Motor neuron (in vitro differentiated cells): ENCODE results near the gene ARID4B. TPM values are rescaled to one million over a fixed set of nuclear protein-coding genes. Genes with fewer than 3 reads are reported as not detected.
"Not testable (repeated sequence)": the region's sequence is repeated elsewhere in the genome, so short reads cannot be mapped to it uniquely, and the experiment has no call there.

ENCODE experiments used
- ATAC-seq, 8 experiments: fragments of 200-7000 bp; cut with Tn5 transposase; replicated peaks in 6 of 8; 2 replicates each; pipeline ENCODE4 v1.8.0; 2021; ENCODE audit warnings: mild to moderate bottlenecking in 8 of 8, moderate library complexity in 8 of 8
- H3K27ac ChIP-seq, 2 donors: fragments of 250-450 bp; sonication (Bioruptor Pico); 2 replicates each; pipeline ENCODE4 v1.9.0; 2021; ENCODE audit warnings: antibody characterized with exemption in 2 of 2, mild to moderate bottlenecking in 2 of 2, moderate library complexity in 1 of 2
- H3K4me1 ChIP-seq, 2 donors: fragments of 250-450 bp; sonication (Bioruptor Pico); replicated peaks in 1 of 2; 2 replicates each; pipeline ENCODE4 v1.6.1; 2021; ENCODE audit warnings: antibody characterized with exemption in 2 of 2, mild to moderate bottlenecking in 2 of 2, moderate library complexity in 1 of 2
- H3K4me3 ChIP-seq, 5 donors: fragments of 250-450 bp; sonication (Bioruptor Pico); 2 replicates each; pipeline ENCODE4 v1.9.0; 2021; ENCODE audit warnings: antibody characterized with exemption in 5 of 5, mild to moderate bottlenecking in 5 of 5, moderate library complexity in 4 of 5
- WGBS, 10 experiments: fragments of 450-650 bp; shearing (Covaris generic); methylation state at CpG; one replicate each; pipeline ENCODE4 v1.0.0; 2022; 5-methylcytosine and 5-hydroxymethylcytosine counted together
- in situ Hi-C, 9 experiments: fragments of 400-800 bp; cut with MboI; loops; one replicate each; pipeline ENCODE4 v1.15.0; 2021; ENCODE audit warnings: low sequenced_read_pairs in 9 of 9, low pct_unique_long_range_greater_than_20kb in 2 of 9; ENCODE audit not compliant: unreplicated experiment in 9 of 9
- total RNA-seq, 8 experiments: library from RNA; unstranded; fragments of 300-600 nt; gene quantifications; 2 replicates each; pipeline versions ENCODE4 v1.2.3 to v1.2.4, GENCODE V29; 2022

ARID4B gene
- total RNA-seq, 8 experiments from 2014 or later: 25.5 to 71.7 (median 53.6) TPM

- Histone ChIP-seq H3K27ac (no peak overlapping the region), H3K4me1 (no peaks in the 10 kb centered on the region), H3K4me3 (no peak overlapping the region)
- in situ Hi-C loops: loop anchor here in 1 of 9 experiments (25.0 kb wide), 1 partner anchor 190 kb away; no protein-coding TSS in a partner anchor
- ATAC-seq: peak in 4 of 8 experiments; percentile 24 to 79 (median 60)
- WGBS, 10 experiments: 29 to 100% (median 93%) methylated on average over 2 to 3 of the region's 3 CpGs
Observed at GRCh38 chr1:235221653-235222375, 106.2 kb downstream of the ARID4B start.

GRCh38 chr1:235215453-235215852, 112.5 kb downstream of the ARID4B start:
- no peak overlapping the region for H3K27ac ChIP-seq
- no peaks in the 10 kb centered on the region for H3K4me1 ChIP-seq
- ATAC-seq: no peak
- in situ Hi-C loops: loop anchor here in 1 of 9 experiments (25.0 kb wide), 1 partner anchor 197 kb away; no protein-coding TSS in a partner anchor
- 100% methylated on average over 1 of the region's 1 CpG; no CpG with 5 or more reads in 1 of the 10 experiments for WGBS, 10 experiments
- H3K4me3 ChIP-seq: no peak overlapping the region

DNA sequence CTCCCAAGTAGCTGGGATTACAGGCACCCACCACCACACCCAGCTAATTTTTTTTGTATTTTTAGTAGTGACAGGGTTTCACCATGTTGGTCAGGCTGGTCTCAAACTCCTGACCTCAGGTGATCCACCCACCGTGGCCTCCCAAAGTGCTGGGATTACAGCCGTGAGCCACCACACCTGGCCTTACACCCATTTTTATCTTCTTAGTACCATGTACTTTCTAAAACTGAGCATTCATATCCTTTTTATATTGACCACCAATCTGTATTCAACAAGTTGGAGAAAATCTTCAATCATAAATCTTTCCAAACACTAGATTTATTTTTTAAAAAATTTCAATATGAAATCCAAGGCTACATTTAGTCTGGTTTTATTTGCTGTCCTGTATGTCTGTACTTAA, 113.0 kb downstream of the ARID4B start:
- ATAC-seq, H3K27ac ChIP-seq, H3K4me1 ChIP-seq, H3K4me3 ChIP-seq: not testable (repeated sequence)
- in situ Hi-C loops: loop anchor here in 1 of 9 experiments (25.0 kb wide), 1 partner anchor 197 kb away; no protein-coding TSS in a partner anchor
- WGBS, 10 experiments: 86 to 100% (median 100%) methylated on average over 1 to 2 of the region's 2 CpGs; no CpG with 5 or more reads in 2 of the 10 experiments

DNA sequence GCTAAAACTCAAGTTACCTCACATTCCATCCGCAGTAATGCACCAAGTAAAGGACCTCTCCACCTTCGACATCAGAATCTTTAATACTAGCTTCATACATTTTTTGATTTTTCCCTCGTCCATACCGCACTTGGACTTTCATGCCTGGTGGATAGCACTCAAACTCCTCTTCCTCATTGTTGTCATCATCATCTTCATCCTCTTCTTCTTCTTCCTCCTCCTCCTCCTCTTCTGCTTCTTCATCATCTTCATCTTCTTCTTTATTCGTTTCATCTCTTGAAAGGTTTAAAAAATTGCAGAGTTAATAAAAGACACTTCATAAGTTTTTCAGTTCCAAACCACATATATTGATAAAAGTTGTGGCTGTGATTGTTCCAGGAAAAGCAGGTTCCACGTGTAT, 114.2 kb downstream of the ARID4B start:
- ATAC-seq: no peak
- no peak overlapping the region for H3K4me3 ChIP-seq
- 86 to 96% (median 93%) methylated on average over 3 to 6 of the region's 6 CpGs for whole genome bisulfite sequencing, 10 experiments
- in situ Hi-C loops: loop anchor here in 1 of 9 experiments (25.0 kb wide), 1 partner anchor 199 kb away; no protein-coding TSS in a partner anchor
- no peaks in the 10 kb centered on the region for H3K4me1 ChIP-seq
- H3K27ac ChIP-seq: no peak overlapping the region

DNA sequence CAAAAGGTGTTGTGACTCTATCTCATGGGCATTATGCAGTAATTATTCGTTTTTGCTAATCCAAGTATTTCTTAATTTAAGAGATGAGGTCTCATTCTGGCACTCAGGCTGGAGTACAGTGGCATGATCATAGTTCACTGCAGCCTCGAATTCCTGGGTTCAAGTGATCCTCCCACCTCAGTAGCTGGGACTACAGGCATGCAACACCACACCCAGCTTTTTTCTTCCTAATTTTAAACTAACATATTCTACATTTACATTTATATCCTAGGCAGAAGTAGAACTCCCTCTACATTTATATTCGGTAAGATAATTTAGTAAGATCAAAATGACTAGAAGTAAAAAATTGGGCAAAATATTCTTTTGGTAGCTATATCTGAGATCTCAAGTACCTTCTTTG, 116.5 kb downstream of the ARID4B start:
- in situ Hi-C loops: loop anchor here in 1 of 9 experiments (25.0 kb wide), 1 partner anchor 201 kb away; no protein-coding TSS in a partner anchor
- 17 to 100% (median 72%) methylated on average over 1 to 3 of the region's 3 CpGs; no CpG with 5 or more reads in 2 of the 10 experiments for WGBS, 10 experiments
- Histone ChIP-seq H3K27ac (no peak overlapping the region), H3K4me1 (no peaks in the 10 kb centered on the region), H3K4me3 (no peak overlapping the region)
- peak in 3 of 8 experiments; percentile 25 to 75 (median 53) for ATAC-seq

- 85 to 100% (median 98%) methylated on average over 1 to 2 of the region's 2 CpGs; no CpG with 5 or more reads in 2 of the 10 experiments for WGBS, 10 experiments
- no peak for ATAC-seq
- H3K4me1 ChIP-seq: no peaks in the 10 kb centered on the region
- no peak overlapping the region for H3K4me3 ChIP-seq
- in situ Hi-C loops: loop anchor here in 1 of 9 experiments (25.0 kb wide), 1 partner anchor 205 kb away; no protein-coding TSS in a partner anchor
- no peak overlapping the region for H3K27ac ChIP-seq
Observed at GRCh38 chr1:235207209-235207565, 120.8 kb downstream of the ARID4B start.

DNA sequence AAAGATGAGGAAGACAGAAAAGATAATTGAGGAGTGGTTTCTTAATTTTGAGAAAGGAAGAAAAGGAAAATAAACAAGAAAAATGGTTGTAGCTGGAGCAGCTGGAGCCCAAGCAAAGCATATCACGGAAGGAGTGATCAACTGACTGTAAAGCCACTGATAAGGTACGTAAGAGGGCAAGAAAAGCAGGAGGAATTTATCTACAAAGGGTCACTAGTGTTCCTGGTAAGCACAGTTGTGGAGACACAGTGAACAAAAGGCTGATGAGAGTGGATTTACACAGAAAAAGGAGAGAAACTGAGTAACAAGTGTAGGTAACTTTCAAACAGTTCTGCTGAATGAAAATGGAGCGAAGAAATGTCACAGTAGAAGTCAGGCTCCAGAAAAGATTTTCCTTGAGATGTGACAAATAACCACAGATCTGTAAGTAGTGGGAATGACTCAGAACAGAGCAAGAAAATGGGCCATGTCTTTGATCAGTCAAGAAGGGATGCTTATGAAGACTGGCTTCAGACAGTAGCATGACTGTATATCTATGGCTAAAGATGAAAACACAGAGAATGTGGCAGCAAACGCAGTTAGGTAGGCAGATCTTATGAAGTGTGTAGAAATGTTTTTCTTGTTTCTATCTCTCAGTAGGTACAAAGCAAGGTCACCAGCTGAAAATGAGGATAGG, 121.3 kb downstream of the ARID4B start:
- Histone ChIP-seq H3K4me1 (no peaks in the 10 kb centered on the region), H3K4me3 (no peak overlapping the region), H3K27ac (no peak overlapping the region)
- WGBS, 10 experiments: 91 to 100% (median 97%) methylated on average over 3 to 4 of the region's 4 CpGs
- in situ Hi-C loops: loop anchor here in 1 of 9 experiments (25.0 kb wide), 1 partner anchor 206 kb away; no protein-coding TSS in a partner anchor
- ATAC-seq: no peak

GRCh38 chr1:235205687-235206086, 122.3 kb downstream of the ARID4B start:
- 94 to 100% (median 99%) methylated on average over 1 to 3 of the region's 3 CpGs for WGBS, 10 experiments

DNA sequence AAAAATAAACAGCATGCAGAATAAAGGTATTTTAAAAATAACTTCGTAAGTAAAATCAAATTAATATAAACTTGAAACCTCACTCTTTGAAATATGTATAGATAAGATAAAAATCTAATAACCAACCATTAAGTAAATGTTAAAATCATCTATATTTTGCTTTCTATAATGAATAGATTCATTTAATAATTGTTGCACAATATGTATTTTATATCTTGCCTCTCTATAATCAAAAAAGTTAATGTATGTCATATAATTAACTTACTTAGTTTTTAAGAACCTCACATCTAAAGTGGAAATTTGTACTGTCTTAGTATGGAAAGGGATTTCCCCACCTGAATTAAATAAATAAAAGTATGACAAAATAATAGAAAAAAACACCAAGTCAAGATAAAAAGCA, 124.6 kb downstream of the ARID4B start:
- ATAC-seq: no peak
- Histone ChIP-seq H3K4me3 (no peak overlapping the region), H3K4me1 (no peaks in the 10 kb centered on the region), H3K27ac (no peak overlapping the region)
- WGBS, 10 experiments: 73 to 100% (median 95%) methylated on average over 1 of the region's 1 CpG
- in situ Hi-C loops: loop anchor here in 1 of 9 experiments (25.0 kb wide), 1 partner anchor 209 kb away; no protein-coding TSS in a partner anchor

More at GRCh38 chr1:235205687-235206086, 122.3 kb downstream of the ARID4B start:
- Histone ChIP-seq H3K4me1 (no peaks in the 10 kb centered on the region), H3K4me3 (no peak overlapping the region), H3K27ac (no peak overlapping the region)
- in situ Hi-C loops: loop anchor here in 1 of 9 experiments (25.0 kb wide), 1 partner anchor 207 kb away; no protein-coding TSS in a partner anchor
- no peak for ATAC-seq

GRCh38 chr1:235202447-235202846, 125.5 kb downstream of the ARID4B start:
- H3K4me3 ChIP-seq, H3K4me1 ChIP-seq, ATAC-seq, H3K27ac ChIP-seq: not testable (repeated sequence)
- 87 to 100% (median 97%) methylated on average over 1 to 5 of the region's 5 CpGs; no CpG with 5 or more reads in 3 of the 10 experiments for WGBS, 10 experiments
- in situ Hi-C loops: loop anchor here in 1 of 9 experiments (25.0 kb wide), 1 partner anchor 210 kb away; no protein-coding TSS in a partner anchor

DNA sequence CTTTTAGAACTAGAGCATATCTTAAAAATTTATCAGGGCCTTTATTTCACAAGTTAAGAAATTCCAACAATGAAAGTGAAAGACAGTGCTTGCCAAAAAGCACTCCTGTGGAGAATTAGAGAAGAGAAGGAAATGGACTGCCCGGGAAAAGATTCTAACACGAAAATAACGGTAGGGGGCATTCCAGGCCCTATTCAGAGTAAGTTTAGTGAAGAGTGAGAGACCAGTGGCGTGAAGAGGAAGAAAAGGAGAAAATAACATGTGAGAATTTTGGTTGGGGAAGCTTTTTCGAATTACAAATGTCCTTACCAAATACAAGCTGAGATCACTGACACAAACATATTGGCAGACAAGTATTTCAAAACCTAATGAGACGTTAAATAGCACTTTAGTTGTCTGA, 128.5 kb downstream of the ARID4B start:
- WGBS, 10 experiments: 22 to 67% (median 40%) methylated on average over 2 to 6 of the region's 6 CpGs
- Histone ChIP-seq H3K27ac (no peak overlapping the region), H3K4me3 (no peak overlapping the region), H3K4me1 (no peaks in the 10 kb centered on the region)
- in situ Hi-C loops: no loop called here
- peak in 3 of 8 experiments; percentile 31 to 77 (median 69) for ATAC-seq

GRCh38 chr1:235190431-235190830, 137.5 kb downstream of the ARID4B start:
- no peak overlapping the region for H3K4me3 ChIP-seq
- no peaks in the 10 kb centered on the region for H3K4me1 ChIP-seq
- in situ Hi-C loops: no loop called here
- ATAC-seq: no peak
- no peak overlapping the region for H3K27ac ChIP-seq

- Histone ChIP-seq H3K4me3 (no peak overlapping the region), H3K4me1 (no peaks in the 10 kb centered on the region), H3K27ac (no peak overlapping the region)
- WGBS, 10 experiments: 83 to 100% (median 98%) methylated on average over 1 to 4 of the region's 4 CpGs; no CpG with 5 or more reads in 2 of the 10 experiments
- ATAC-seq: no peak
- in situ Hi-C loops: no loop called here
Observed at GRCh38 chr1:235187316-235187715, 140.7 kb downstream of the ARID4B start.
